Small intestine (tissue), 16 donors: ENCODE results near the gene OR4D1. TPM values are rescaled to one million over a fixed set of nuclear protein-coding genes. Genes with fewer than 3 reads are reported as not detected.
"Not testable (repeated sequence)": the region's sequence is repeated elsewhere in the genome, so short reads cannot be mapped to it uniquely, and the experiment has no call there.

Source experiments
- DNase-seq, 2 donors: peaks; one replicate each; pipeline versions ENCODE4 v3.0.0 to v3.0.0-alpha.2; 2013
- FAIRE-seq: peaks from 2 replicates; lab custom pipeline; 2012; peaks lifted over from hg19 to GRCh38; lab: Jason Lieb, UNC
- H3K27ac ChIP-seq, 3 donors: one replicate each; pipeline ENCODE4 v1.5.1; 2013; ENCODE audit warnings: low read length in 2 of 3, mild to moderate bottlenecking in 2 of 3, control low read depth in 1 of 3, inconsistent platforms in 1 of 3, low read depth in 1 of 3, moderate library complexity in 1 of 3
- H3K27me3 ChIP-seq, 3 donors: one replicate each; pipeline ENCODE4 v1.6.1; 2013; ENCODE audit warnings: low read length in 3 of 3, inconsistent platforms in 1 of 3; ENCODE audit not compliant: control insufficient read depth in 3 of 3, insufficient read depth in 3 of 3
- H3K36me3 ChIP-seq, 3 donors: one replicate each; pipeline ENCODE4 v1.6.1; 2013; ENCODE audit warnings: low read length in 3 of 3, inconsistent platforms in 1 of 3, low read depth in 1 of 3, mild to moderate bottlenecking in 1 of 3, moderate library complexity in 1 of 3; ENCODE audit not compliant: control insufficient read depth in 3 of 3, insufficient read depth in 2 of 3
- H3K4me1 ChIP-seq, 3 donors: one replicate each; pipeline ENCODE4 v1.6.1; 2013; ENCODE audit warnings: low read length in 2 of 3, inconsistent platforms in 1 of 3, low read depth in 1 of 3, mild to moderate bottlenecking in 1 of 3, moderate library complexity in 1 of 3; ENCODE audit not compliant: control insufficient read depth in 3 of 3, insufficient read depth in 2 of 3
- H3K4me3 ChIP-seq, 3 donors: one replicate each; pipeline ENCODE4 v1.5.1; 2013; ENCODE audit warnings: low read length in 3 of 3, control low read depth in 1 of 3, inconsistent platforms in 1 of 3, low read depth in 1 of 3, mild to moderate bottlenecking in 1 of 3, moderate library complexity in 1 of 3
- H3K9me3 ChIP-seq, 2 donors: one replicate each; pipeline ENCODE4 v1.6.1; 2013; ENCODE audit warnings: low read depth in 1 of 2, low read length in 1 of 2; ENCODE audit not compliant: control insufficient read depth in 2 of 2, insufficient read depth in 1 of 2
- WGBS, 3 donors: extraction: QIAGEN DNeasy Blood & Tissue Kit; methylation state at CpG; one replicate each; pipeline ENCODE4 v1.1.7; 2013; 5-methylcytosine and 5-hydroxymethylcytosine counted together
- long read RNA-seq, 10 donors: transcript quantifications; one replicate each; lab custom pipeline, GENCODE V29; 2026
- polyA plus RNA-seq, 4 donors: library from polyadenylated mRNA; stranded (reverse) in 3 of 4; unstranded in 1 of 4; fragments of 200-250 nt in 3 of 4; fragments of 120-200 nt in 1 of 4; gene quantifications; one replicate each; pipeline versions ENCODE4 v1.2.1 to v1.2.3, GENCODE V29; 2013
- donor health status: healthy with polysubstance abuse.
- donor health status: control.
- donor health status: control.
- donor health status: Bipolar disorder and iron deficiency.
- donor health status: healthy.

The OR4D1 gene
- under 1 TPM in 1 of 4 donors, not detected in 3; 0.03 TPM for polyA plus RNA-seq
- long read RNA-seq, donor 1: 0 reads
- long read RNA-seq, donor 2: 0 reads
- long read RNA-seq, donor 3: 0 reads
- long read RNA-seq, donor 4: 0 reads
- long read RNA-seq, donor 5: 0 reads
- long read RNA-seq, donor 6: 0 reads
- long read RNA-seq, donor 7: 0 reads
- long read RNA-seq, donor 8: 0 reads
- long read RNA-seq, donor 9: 0 reads
- long read RNA-seq, donor 10: 0 reads

DNA sequence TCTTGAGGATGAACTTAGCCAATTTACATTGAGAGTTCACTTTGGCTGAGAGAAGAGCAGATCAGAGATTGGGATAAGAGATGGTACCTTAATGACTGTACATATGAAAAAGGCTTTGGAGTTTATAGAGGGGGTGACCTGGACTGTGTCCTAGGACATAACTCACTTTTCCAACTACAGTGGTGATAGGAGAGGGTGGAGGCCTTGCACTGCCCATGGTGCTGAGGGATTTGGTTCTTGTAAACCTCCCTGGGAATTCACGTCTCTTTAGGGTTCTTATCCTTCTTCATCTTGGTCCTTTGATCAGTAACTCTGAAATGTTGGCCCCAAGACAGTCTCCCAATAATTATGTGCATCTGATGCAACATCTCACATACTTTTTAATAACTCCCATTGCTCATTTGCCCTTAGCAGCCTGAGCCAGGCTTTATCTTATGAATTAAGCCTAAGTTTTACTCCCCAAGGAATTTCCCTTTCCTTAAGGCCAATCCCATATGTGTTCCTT lies at the start of gene OR4D1:
Gene OR4D1, plus strand, starts transcription at position 455 of the 505 bp plus-strand sequence. CDS start 6,770 bp downstream, outside the sequence.
- H3K36me3 ChIP-seq: no peaks in the 10 kb centered on the region
- no peak within 1 kb of the TSS for H3K27ac ChIP-seq
- no peak for FAIRE-seq
- peaks cover 0 to 23% (median 0%) of the 10 kb centered on the region in 3 donors for H3K27me3 ChIP-seq
- WGBS, 3 donors: 56 to 70% (median 63%) methylated on average over 1 of the region's 1 CpG
- H3K4me3 ChIP-seq: no peak within 1 kb of the TSS
- DNase-seq: no peak
- no peaks in the 10 kb centered on the region for H3K4me1 ChIP-seq
- H3K9me3 ChIP-seq: peaks cover 0 to 8% of the 10 kb centered on the region in 2 donors

DNA sequence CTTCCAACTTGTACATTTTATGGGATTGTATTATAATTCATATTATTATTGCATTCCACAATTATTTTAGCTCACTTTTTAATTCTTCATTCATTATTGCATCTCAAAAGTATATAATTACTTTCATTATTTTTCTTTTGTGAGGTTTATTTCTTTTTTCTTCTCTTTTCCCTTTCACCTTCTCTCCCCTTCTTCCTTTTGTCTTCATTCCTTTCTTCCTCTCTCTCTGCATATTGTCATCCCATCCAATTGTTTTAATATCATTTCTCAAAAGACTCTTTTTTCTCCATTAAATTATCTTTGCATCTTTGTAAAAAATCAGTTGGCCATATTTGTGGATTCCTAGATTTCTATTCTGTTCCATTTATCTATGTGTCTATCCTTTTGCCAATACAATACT lies 47.7 kb upstream of the OR4D1 start:
- FAIRE-seq: no peak
- no peak overlapping the region for H3K4me3 ChIP-seq
- no peaks in the 10 kb centered on the region for H3K27me3 ChIP-seq
- H3K27ac ChIP-seq: no peak overlapping the region
- H3K4me1 ChIP-seq: no peaks in the 10 kb centered on the region
- no peaks in the 10 kb centered on the region for H3K9me3 ChIP-seq
- no peaks in the 10 kb centered on the region for H3K36me3 ChIP-seq
- no peak for DNase-seq

DNA sequence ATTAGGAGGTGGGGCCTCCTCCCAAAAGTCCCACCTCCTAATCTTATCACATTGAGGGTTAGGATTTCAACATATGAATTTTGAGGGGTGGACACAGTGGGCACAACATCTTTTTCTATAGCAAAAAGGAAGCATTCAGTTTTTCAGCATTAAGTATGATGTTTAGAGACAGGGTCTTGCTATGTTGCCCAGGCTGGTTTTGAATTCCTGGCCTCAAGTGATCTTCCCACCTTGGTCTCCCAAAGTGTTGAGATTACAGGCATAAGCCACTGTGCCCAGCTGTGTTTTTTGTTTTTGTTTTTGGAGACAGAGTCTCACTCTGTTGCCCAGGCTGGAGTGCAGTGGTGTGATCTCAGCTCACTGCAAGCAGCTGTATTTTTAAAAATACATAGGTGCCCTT lies 46.3 kb upstream of the OR4D1 start:
- H3K27ac ChIP-seq, FAIRE-seq, H3K4me1 ChIP-seq, H3K9me3 ChIP-seq, H3K4me3 ChIP-seq, H3K36me3 ChIP-seq, DNase-seq, H3K27me3 ChIP-seq: not testable (repeated sequence)

DNA sequence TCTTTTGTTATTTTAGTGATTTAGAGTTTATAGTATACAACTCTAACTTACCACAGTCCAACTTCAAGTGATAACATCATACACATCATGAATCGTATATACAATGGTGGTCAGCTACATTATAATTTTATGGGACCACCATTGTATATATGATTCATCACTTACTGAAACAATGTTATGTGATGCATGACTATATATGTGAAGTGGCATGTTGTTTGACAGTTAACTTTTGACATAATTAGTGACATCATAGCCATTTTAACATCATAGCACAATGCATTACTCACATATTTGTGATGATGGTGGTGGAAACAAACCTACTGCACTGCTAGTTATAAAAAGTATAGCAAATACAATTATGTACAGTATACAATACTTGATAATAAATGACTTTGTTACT lies 43.1 kb upstream of the OR4D1 start:
- no peaks in the 10 kb centered on the region for H3K36me3 ChIP-seq
- no peak for DNase-seq
- no peaks in the 10 kb centered on the region for H3K4me1 ChIP-seq
- no peaks in the 10 kb centered on the region for H3K27me3 ChIP-seq
- H3K4me3 ChIP-seq: no peak overlapping the region
- no peaks in the 10 kb centered on the region for H3K9me3 ChIP-seq
- 93 to 95% (median 94%) methylated on average over 1 of the region's 1 CpG for WGBS, 3 donors
- FAIRE-seq: no peak
- H3K27ac ChIP-seq: no peak overlapping the region

DNA sequence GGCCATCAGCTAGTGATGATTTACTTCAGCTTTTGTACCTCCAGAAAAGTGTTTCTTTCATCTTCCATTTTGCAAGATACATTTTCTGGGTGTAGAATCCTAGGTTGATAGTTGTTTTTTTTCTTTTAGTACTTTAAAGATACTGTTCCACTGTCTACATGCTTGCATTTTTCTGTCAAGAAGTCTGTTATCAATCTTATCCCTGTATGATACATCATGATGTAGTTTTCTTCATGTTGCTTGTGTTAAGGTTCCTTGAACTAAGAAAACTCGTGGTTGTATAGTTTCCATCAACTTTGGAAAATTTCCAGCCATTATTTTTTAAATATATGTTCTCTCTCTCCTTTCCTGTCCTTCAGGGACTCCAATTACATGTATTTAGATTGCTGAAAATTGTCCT lies 40.9 kb upstream of the OR4D1 start:
- no peak overlapping the region for H3K4me3 ChIP-seq
- 45 to 61% (median 50%) methylated on average over 1 of the region's 1 CpG for WGBS, 3 donors

DNA sequence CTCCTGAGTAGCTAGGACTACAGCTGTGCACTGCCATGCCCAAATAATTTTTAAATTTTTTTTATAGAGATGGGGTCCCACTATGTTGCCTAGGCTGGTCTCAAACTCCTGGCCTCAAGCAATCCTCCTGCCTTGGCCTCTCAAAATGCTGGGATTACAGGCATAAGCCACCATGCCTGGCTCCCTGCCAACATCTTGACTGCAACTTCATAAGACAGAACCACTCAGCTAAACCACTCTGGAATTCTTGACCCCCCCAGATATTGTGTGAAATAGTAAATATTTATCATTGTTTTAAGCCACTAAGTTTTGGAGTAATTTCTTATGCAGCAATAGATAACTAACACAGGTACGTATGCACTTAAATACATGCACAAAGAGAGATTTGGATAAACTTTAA lies 39.0 kb upstream of the OR4D1 start:
- Histone ChIP-seq H3K4me3 (no peak overlapping the region), H3K4me1 (no peaks in the 10 kb centered on the region), H3K27me3 (peaks cover 0 to 4% (median 0%) of the 10 kb centered on the region in 3 donors), H3K36me3 (no peaks in the 10 kb centered on the region), H3K27ac (no peak overlapping the region), H3K9me3 (no peaks in the 10 kb centered on the region)
- WGBS, 3 donors: 52 to 82% (median 76%) methylated on average over 1 of the region's 1 CpG
- no peak for DNase-seq
- FAIRE-seq: no peak

More for the DNA sequence above, 40.9 kb upstream of the OR4D1 start:
- no peak for DNase-seq
- Histone ChIP-seq H3K9me3 (no peaks in the 10 kb centered on the region), H3K36me3 (no peaks in the 10 kb centered on the region), H3K4me1 (no peaks in the 10 kb centered on the region), H3K27me3 (no peaks in the 10 kb centered on the region), H3K27ac (no peak overlapping the region)
- no peak for FAIRE-seq

DNA sequence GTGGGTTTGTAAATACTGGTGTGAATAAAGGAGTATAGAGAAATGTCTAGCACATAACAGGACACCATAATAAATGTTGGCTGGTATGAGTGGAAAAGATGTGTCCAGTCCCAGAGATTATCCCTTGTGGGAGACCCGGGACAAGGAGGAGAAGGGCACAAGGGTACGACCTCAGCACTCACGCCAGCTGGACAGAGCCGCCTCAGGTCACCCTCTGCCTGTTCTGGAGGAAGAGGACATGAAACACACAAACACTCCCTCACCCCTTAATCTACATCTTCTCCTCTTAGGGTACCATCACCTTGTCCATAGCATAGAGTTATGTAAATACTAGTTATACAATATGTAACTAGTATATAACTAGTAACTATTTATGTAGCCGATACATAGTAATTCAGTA lies 38.2 kb upstream of the OR4D1 start:
- H3K9me3 ChIP-seq: no peaks in the 10 kb centered on the region
- WGBS, 3 donors: 67 to 84% (median 75%) methylated on average over 5 of the region's 5 CpGs
- H3K27ac ChIP-seq: no peak overlapping the region
- H3K27me3 ChIP-seq: peaks cover 0 to 4% (median 0%) of the 10 kb centered on the region in 3 donors
- no peak for FAIRE-seq
- H3K36me3 ChIP-seq: no peaks in the 10 kb centered on the region
- H3K4me3 ChIP-seq: no peak overlapping the region
- H3K4me1 ChIP-seq: no peaks in the 10 kb centered on the region
- DNase-seq: no peak

DNA sequence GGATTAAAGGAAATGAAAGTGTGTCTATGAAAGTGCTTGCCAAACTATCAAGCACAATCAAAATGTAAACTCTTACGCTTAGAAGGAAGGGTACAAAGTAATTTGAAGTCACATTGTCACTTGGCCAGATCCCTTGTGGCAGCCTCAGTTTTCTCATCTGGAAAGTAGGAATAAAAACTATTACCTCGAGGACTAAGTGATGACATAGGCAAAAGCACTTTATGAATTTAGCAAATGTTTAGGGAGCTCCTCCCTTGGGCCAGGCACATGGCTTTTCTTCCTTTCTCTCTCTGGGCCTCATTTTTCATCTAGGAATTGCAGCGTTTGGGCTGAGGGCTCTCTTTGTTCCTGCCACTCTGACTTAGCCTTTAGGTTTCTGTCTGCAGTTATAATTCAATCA lies 36.5 kb upstream of the OR4D1 start:
- H3K27me3 ChIP-seq: peaks cover 0 to 7% (median 0%) of the 10 kb centered on the region in 3 donors
- no peak for FAIRE-seq
- no peaks in the 10 kb centered on the region for H3K9me3 ChIP-seq
- no peaks in the 10 kb centered on the region for H3K36me3 ChIP-seq
- no peak overlapping the region for H3K27ac ChIP-seq
- H3K4me1 ChIP-seq: no peaks in the 10 kb centered on the region
- WGBS, 3 donors: 68 to 72% (median 70%) methylated on average over 3 of the region's 3 CpGs
- no peak for DNase-seq
- H3K4me3 ChIP-seq: no peak overlapping the region
